ENCODE data around the gene SYCE3.

SYCE3 gene

DNA sequence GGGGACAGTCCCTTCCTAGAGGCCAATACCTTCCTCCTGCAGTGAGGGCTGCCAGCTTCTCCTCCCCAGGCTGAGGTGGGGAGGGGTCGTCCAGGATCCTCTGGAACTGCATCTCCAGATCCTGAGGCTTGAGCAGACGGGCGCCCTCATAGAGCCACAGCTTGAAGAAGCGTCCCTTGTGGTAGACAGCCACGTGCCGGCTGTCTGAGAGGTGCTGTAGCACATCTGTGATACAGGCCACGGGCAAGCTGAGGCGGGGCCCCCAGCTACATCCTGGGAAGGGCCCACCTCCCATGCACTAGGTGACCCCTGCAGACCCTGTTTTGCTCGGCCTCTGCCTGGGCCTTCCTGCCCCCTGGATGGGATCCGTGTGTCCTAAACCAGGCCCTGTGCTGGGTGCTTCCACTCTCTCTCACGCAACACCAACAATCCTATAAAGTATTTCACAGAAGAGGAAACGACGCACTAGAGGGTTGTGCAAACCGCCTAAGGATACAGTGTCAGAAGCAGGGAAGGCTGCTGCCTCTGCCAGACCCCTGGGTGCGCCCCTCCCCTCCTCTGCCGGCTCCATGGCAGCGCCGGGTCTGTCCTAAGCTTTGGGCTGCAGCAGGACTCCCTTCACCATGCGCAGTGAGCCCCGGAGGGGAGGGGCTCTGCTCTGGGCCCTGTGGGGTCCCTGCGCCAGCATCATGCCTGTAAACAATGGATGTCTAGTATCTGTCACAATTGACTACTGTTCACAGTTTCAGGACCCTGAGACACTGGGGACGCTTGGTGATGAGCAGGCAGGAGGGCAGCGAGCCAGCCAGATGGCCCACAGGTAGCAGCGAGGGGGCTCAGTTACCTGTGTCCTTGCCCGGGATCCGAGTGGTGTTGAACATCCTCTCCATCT, 11.0 kb upstream of the SYCE3 start:
- TF ChIP-seq TAF1 (IDR thresholded peaks at IDR 0.05; ENCODE audit: borderline replicate concordance, low read depth, low read length), result no peak
- TF ChIP-seq POLR2AphosphoS5 (IDR thresholded peaks at IDR 0.05; ENCODE audit: low read depth, low read length), result no peak
- TF ChIP-seq POLR2A (IDR thresholded peaks at IDR 0.05; ENCODE audit: low read depth, low read length), result no peak
- no peak for FAIRE-seq
- no peak for DNase-seq (ENCODE audit: insufficient read length)

DNA sequence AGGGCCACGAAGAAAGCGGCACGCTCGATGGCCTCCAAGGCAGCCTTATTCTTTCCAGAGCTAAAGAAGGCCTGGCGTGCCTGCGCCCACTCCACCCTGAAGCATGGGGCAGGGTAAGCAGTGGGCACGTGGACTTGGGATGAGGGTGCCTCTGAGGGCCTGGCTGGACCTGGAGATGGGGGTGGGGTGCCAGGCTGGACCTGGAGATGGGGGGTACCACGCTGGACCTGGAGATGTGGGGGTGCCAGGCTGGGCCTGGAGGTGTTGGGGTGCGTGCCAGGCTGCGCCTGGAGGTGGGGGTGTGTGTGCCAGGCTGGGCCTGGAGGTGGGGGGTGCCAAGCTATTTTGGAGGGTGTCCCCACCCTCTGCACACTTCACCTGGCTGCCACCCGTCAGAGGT, 10.2 kb upstream of the SYCE3 start:
- DNase-seq (ENCODE audit: insufficient read length), result no peak
- TF ChIP-seq POLR2A (IDR thresholded peaks at IDR 0.05; ENCODE audit: low read depth, low read length) (no peak), TAF1 (IDR thresholded peaks at IDR 0.05; ENCODE audit: borderline replicate concordance, low read depth, low read length) (no peak), POLR2AphosphoS5 (IDR thresholded peaks at IDR 0.05; ENCODE audit: low read depth, low read length) (no peak)
- no peak for FAIRE-seq

DNA sequence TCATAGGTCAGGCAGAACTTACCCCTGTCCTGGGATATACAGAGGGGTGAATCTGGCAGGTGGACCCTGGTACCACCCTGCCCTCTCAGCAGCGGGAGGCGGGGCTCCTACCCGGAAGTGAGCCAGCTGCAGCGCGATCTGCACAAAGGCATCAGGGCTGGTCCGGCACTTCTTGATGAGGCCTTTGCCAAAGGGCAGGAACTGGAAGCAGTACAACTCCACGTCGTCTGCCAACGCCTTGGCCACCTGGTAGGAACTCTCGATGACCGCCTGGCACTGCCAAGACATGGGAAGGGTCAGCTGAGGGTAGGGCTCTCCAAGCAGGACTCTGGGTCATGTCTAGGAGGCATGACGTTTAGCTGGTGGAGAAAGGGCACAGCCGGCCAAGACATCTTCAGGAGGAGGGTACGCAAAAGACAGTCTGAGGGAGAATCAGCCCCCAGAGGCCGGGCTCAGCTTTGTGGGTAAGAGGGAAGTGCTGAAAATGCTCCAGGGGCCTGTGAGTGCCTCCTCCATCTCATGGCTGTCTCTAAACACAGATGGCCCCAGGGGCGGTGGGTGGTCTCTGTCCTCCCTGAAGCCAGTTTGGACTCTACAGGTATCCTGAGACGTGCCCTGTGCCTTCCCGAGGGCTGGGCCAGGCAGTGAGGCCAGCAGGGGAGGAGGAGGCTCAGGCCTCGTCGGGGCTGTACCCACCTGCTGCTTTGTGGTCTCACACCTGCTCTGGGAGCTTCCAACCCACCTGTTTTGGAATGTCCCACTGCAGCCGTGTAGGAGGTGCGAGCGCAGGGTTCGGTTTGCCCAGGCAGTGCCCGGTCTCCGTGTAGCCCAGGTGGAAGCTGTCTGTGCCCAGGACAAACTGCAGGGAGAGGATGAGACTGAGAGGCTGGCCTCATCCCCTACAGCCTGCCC, 8.8 kb upstream of the SYCE3 start:
- FAIRE-seq (no peak), DNase-seq (ENCODE audit: insufficient read length) (no peak)
- TF ChIP-seq TAF1 (IDR thresholded peaks at IDR 0.05; ENCODE audit: borderline replicate concordance, low read depth, low read length), result no peak
- no peak for TF ChIP-seq POLR2AphosphoS5 (IDR thresholded peaks at IDR 0.05; ENCODE audit: low read depth, low read length)
- TF ChIP-seq POLR2A (IDR thresholded peaks at IDR 0.05; ENCODE audit: low read depth, low read length), result no peak

DNA sequence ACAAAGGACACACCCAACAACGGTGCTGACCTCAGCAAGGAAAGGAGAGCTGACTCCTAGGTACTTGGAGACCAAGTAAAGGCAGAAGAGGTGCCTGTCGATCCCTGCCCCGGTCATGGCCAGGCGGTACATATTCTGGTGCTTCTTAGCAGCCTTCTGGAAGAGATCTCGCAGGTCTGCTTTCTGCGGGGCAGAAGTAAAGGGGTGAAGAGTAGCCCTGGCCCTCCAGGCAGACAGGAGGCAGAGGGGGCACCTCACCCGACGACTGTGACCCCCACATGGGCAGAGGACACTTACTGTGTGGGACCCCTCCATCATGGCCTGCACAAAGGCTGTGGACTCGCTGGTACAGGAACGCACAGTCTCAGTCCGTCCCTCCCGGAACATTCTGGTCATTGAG, 8.1 kb upstream of the SYCE3 start:
- FAIRE-seq (no peak), DNase-seq (ENCODE audit: insufficient read length) (no peak)
- TF ChIP-seq POLR2A (IDR thresholded peaks at IDR 0.05; ENCODE audit: low read depth, low read length) (no peak), TAF1 (IDR thresholded peaks at IDR 0.05; ENCODE audit: borderline replicate concordance, low read depth, low read length) (no peak), POLR2AphosphoS5 (IDR thresholded peaks at IDR 0.05; ENCODE audit: low read depth, low read length) (no peak)

DNA sequence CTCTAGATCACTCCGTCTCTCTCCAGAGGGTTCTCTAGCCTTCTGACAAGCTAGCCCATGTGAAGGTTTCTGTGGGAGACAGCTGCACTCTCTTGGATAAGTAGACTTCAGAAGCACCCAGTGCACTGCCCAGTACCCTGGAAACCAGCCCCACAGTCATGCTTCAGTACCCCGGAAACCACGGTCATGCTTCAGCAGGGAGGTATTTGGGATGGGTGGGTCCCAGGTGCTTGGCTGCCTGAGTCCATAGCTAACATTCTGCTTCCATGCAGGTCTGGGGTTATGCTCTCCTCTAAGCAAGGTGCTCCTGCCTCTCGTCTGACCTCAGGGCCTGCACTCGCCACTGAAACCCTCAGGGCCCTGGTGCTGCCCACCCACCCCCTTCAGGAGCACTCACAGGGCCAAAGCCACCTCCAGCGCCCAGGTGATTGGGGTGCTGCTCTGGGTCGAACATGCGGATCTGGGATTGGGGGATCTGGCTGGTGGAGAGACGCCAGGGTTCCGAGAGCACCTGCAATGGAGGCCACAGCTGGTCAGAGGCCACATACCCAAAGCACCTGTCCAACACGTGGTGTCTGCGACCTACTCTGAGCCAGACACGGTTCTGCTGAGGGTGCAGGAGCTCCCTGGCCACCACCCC, 7.3 kb upstream of the SYCE3 start:
- TF ChIP-seq TAF1 (IDR thresholded peaks at IDR 0.05; ENCODE audit: borderline replicate concordance, low read depth, low read length) (no peak), POLR2AphosphoS5 (IDR thresholded peaks at IDR 0.05; ENCODE audit: low read depth, low read length) (no peak), POLR2A (IDR thresholded peaks at IDR 0.05; ENCODE audit: low read depth, low read length) (no peak)
- no peak for DNase-seq (ENCODE audit: insufficient read length)
- FAIRE-seq, result no peak

DNA sequence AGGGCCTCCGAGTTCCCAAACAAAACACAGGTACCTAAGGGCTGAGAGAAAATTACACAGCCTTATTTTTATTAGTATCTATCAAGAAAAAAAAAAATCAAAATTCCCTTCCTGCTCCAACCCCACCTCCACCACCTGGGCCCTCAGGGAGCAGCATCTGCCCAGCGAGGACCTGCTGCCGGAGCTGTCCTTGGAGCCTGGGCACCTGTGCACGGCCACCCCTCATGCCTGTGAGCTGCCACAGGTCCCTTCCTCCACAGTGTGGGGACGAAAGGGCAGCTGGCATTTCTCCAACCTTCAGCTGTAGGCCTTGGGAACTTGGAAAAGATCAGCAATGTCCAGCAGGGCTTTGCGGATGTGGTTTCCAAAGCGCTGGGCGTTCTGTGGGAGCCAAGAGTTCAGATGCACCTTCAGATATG, 6.3 kb upstream of the SYCE3 start:
- DNase-seq (ENCODE audit: insufficient read length), result no peak
- FAIRE-seq, result no peak

DNA sequence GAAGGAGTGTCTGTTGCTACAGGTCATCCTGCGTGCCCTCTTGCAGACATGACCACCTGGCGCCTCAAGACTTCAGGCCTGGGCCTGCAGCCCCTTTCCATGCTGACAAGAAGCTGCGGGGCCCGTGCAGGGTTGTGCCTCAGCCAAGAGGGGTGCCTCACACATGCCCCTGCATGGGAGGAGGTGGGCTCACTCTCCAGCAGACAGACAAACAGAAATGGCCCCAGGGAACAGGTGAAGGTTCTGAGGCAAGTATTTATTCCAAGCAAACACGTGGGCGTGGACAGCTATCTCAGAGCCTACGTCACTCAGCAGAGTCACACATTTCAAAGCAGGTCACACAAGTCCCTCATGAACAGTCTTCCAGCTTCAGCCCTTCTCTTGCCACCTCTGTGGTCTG, 5.9 kb upstream of the SYCE3 start:
- TF ChIP-seq TAF1 (IDR thresholded peaks at IDR 0.05; ENCODE audit: borderline replicate concordance, low read depth, low read length) (no peak), POLR2A (IDR thresholded peaks at IDR 0.05; ENCODE audit: low read depth, low read length) (no peak)

More for the DNA sequence above, 6.3 kb upstream of the SYCE3 start:
- TF ChIP-seq POLR2AphosphoS5 (IDR thresholded peaks at IDR 0.05; ENCODE audit: low read depth, low read length) (no peak), POLR2A (IDR thresholded peaks at IDR 0.05; ENCODE audit: low read depth, low read length) (no peak), TAF1 (IDR thresholded peaks at IDR 0.05; ENCODE audit: borderline replicate concordance, low read depth, low read length) (no peak)

DNA sequence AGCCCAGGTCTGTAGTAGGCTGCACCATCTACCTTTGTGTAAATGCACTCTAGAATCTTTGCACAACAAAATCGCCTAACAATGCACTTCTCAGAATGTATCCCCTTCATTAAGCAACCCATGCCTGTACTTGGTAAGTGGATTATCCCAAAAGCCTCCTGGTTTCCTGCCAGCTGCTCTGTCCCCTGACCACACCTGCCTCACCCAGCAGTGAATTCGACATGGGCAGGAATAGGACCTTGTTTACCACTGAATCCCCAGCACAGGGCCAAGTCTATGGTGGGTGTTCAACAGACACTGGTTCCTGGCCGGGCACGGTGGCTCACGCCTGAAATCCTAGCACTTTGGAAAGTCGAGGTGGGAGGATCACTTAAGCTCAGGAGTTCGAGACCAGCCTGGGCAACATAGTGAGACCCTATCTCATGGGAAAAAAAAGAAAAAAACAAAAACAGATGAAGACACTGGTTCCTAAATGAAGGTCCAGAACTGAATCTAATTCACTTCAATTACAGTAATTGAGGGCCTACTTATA, 5.1 kb upstream of the SYCE3 start:
- no peak for DNase-seq (ENCODE audit: insufficient read length)
- FAIRE-seq, result no peak
- TF ChIP-seq POLR2AphosphoS5 (IDR thresholded peaks at IDR 0.05; ENCODE audit: low read depth, low read length), result no peak
- no peak for TF ChIP-seq POLR2A (IDR thresholded peaks at IDR 0.05; ENCODE audit: low read depth, low read length)
- no peak for TF ChIP-seq TAF1 (IDR thresholded peaks at IDR 0.05; ENCODE audit: borderline replicate concordance, low read depth, low read length)

More for the DNA sequence above, 5.9 kb upstream of the SYCE3 start:
- no peak for DNase-seq (ENCODE audit: insufficient read length)
- FAIRE-seq, result no peak

DNA sequence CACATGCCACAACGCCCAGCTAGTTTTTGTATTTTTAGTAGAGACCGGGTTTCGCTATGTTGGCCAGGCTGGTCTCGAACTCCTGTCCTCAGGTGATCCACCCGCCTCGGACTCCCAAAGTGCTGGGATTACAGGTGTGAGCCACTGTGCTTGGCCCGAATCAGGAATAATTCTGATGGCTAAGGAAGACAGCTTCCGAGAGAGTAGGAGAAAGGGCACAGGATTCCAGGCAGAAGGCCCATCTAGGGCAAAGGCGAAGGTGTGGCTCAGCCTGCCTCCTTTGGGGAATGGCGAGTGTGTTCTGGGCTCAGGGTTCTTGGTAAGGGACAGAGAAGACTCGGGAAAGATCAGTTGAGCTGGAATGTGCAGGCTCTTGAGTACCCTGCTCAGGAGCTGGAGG, 1.6 kb upstream of the SYCE3 start:
- no peak for DNase-seq (ENCODE audit: insufficient read length)
- FAIRE-seq, result no peak
- no peak for TF ChIP-seq TAF1 (IDR thresholded peaks at IDR 0.05; ENCODE audit: borderline replicate concordance, low read depth, low read length)
- no peak for TF ChIP-seq POLR2AphosphoS5 (IDR thresholded peaks at IDR 0.05; ENCODE audit: low read depth, low read length)
- TF ChIP-seq POLR2A (IDR thresholded peaks at IDR 0.05; ENCODE audit: low read depth, low read length), result no peak

DNA sequence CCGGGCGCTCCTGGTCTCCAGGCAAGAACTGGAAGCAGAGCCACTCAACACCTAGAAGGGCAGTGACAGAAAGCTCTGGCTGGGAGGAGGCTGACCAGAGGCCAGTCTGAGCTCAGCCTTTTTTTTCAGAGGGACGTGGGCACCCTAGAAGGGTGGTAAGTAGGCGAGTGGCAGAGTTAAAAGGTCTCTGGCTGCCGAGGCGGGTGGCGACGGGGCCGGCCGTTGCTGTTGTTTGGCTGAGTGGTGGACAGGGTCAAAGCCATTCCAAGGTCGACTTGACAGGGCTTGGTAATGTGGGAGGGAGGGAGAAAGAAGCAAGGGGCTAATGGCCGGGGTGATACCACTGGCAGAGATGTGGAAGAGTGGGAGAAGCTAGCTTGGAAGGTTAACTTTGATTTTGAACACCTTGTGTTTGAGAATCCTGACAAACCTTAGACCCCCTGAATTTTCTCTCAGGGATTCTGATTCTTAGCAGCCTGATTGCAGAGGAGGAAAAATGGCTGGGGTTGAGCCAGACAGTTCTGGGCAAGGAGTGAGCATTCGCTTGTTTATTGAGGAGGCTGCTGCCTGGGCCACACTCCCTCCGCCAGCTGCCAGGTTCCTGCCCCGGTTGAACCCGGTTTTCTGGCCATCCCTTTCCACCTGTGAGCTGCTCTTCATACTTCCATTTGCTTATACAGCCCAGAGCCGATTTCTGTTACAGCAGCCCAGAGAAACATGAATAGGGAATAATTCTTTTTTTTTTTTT, 868 bp upstream of the SYCE3 start:
- TF ChIP-seq POLR2A (IDR thresholded peaks at IDR 0.05; ENCODE audit: low read depth, low read length), result no peak
- no peak for TF ChIP-seq TAF1 (IDR thresholded peaks at IDR 0.05; ENCODE audit: borderline replicate concordance, low read depth, low read length)
- TF ChIP-seq POLR2AphosphoS5 (IDR thresholded peaks at IDR 0.05; ENCODE audit: low read depth, low read length), result no peak
- no peak for FAIRE-seq
- DNase-seq (ENCODE audit: insufficient read length), result no peak
